HUES6 (cell line): ENCODE results near the gene JRKL.
"Not testable (repeated sequence)": the region's sequence is repeated elsewhere in the genome, so short reads cannot be mapped to it uniquely, and the experiment has no call there.

Experiments used
- H3K27ac ChIP-seq: 2 replicates; pipeline ENCODE4 v1.7.0; 2013; ENCODE audit warnings: low read depth, mild to moderate bottlenecking, low read length, inconsistent platforms
- H3K27me3 ChIP-seq: 2 replicates; pipeline ENCODE4 v1.6.1; 2013; ENCODE audit warnings: low read length; ENCODE audit not compliant: control insufficient read depth, insufficient read depth
- H3K36me3 ChIP-seq: 2 replicates; pipeline ENCODE4 v1.6.1; 2013; ENCODE audit warnings: low read length; ENCODE audit not compliant: control insufficient read depth, insufficient read depth
- H3K4me1 ChIP-seq: 2 replicates; pipeline ENCODE4 v1.6.1; 2013; ENCODE audit warnings: low read length; ENCODE audit not compliant: control insufficient read depth, insufficient read depth
- H3K4me3 ChIP-seq: 2 replicates; pipeline ENCODE4 v1.5.1; 2013; ENCODE audit warnings: low read depth, low read length
- H3K9ac ChIP-seq: one replicate; pipeline ENCODE4 v1.6.1; 2013; ENCODE audit warnings: mild to moderate bottlenecking, low read length
- H3K9me3 ChIP-seq: 2 replicates; pipeline ENCODE4 v1.6.1; 2013; ENCODE audit warnings: low read depth, low read length; ENCODE audit not compliant: control insufficient read depth, insufficient read depth

JRKL gene

GRCh38 chr11:96396637-96397036 lies 6.8 kb downstream of the JRKL start:
- no peak overlapping the region for H3K4me3 ChIP-seq
- H3K9me3 ChIP-seq: no peaks in the 10 kb centered on the region; the same call in 1 of the 2 replicates
- H3K27me3 ChIP-seq: no peaks in the 10 kb centered on the region
- no peak overlapping the region for H3K9ac ChIP-seq
- no peaks in the 10 kb centered on the region for H3K36me3 ChIP-seq
- H3K4me1 ChIP-seq: no peaks in the 10 kb centered on the region
- no peak overlapping the region for H3K27ac ChIP-seq

- Histone ChIP-seq H3K4me3 (no peak overlapping the region), H3K4me1 (no peaks in the 10 kb centered on the region), H3K36me3 (no peaks in the 10 kb centered on the region), H3K27ac (no peak overlapping the region), H3K9ac (no peak overlapping the region), H3K9me3 (no peaks in the 10 kb centered on the region), H3K27me3 (no peaks in the 10 kb centered on the region)
These were observed 8.1 kb downstream of the JRKL start for GRCh38 chr11:96397863-96398262.

- no peaks in the 10 kb centered on the region for H3K27me3 ChIP-seq
- H3K27ac ChIP-seq: no peak overlapping the region
These were observed 10.9 kb downstream of the JRKL start for GRCh38 chr11:96400697-96401096.

GRCh38 chr11:96411412-96411811 lies 21.6 kb downstream of the JRKL start:
- H3K36me3 ChIP-seq: not testable (repeated sequence)
- H3K27ac ChIP-seq: peak overlapping the region; percentile 72; the same call in 1 of the 2 replicates

More at GRCh38 chr11:96400697-96401096, 10.9 kb downstream of the JRKL start:
- Histone ChIP-seq H3K36me3 (no peaks in the 10 kb centered on the region), H3K9me3 (no peaks in the 10 kb centered on the region), H3K9ac (no peak overlapping the region), H3K4me3 (no peak overlapping the region), H3K4me1 (no peaks in the 10 kb centered on the region)

GRCh38 chr11:96412761-96413381 lies 23.1 kb downstream of the JRKL start:
- Histone ChIP-seq H3K27ac (no peak overlapping the region), H3K27me3 (no peaks in the 10 kb centered on the region), H3K9me3 (peaks cover 7% of the 10 kb centered on the region), H3K4me1 (no peaks in the 10 kb centered on the region), H3K4me3 (no peak overlapping the region), H3K36me3 (no peaks in the 10 kb centered on the region), H3K9ac (no peak overlapping the region)

More at GRCh38 chr11:96411412-96411811, 21.6 kb downstream of the JRKL start:
- not testable (repeated sequence) for H3K4me1 ChIP-seq, H3K27me3 ChIP-seq, H3K9me3 ChIP-seq
- Histone ChIP-seq H3K9ac (peak overlapping the region; percentile 78), H3K4me3 (peak overlapping the region; percentile 63)

GRCh38 chr11:96413408-96413807 lies 23.6 kb downstream of the JRKL start:
- Histone ChIP-seq H3K4me1 (no peaks in the 10 kb centered on the region), H3K36me3 (no peaks in the 10 kb centered on the region), H3K9me3 (peaks cover 7% of the 10 kb centered on the region), H3K9ac (no peak overlapping the region), H3K27me3 (no peaks in the 10 kb centered on the region), H3K4me3 (no peak overlapping the region), H3K27ac (no peak overlapping the region)

GRCh38 chr11:96424693-96425092 lies 34.9 kb downstream of the JRKL start:
- no peak overlapping the region for H3K27ac ChIP-seq
- no peaks in the 10 kb centered on the region for H3K36me3 ChIP-seq
- no peak overlapping the region for H3K9ac ChIP-seq
- H3K27me3 ChIP-seq: no peaks in the 10 kb centered on the region
- peaks cover 5% of the 10 kb centered on the region; the same call in 1 of the 2 replicates for H3K4me1 ChIP-seq
- no peak overlapping the region for H3K4me3 ChIP-seq
- H3K9me3 ChIP-seq: 0 out of 2 replicates have a peak, but pooled peaks cover 4% of the 10 kb centered on the region

GRCh38 chr11:96430668-96431067 lies 40.9 kb downstream of the JRKL start:
- H3K4me1 ChIP-seq: peaks cover 5% of the 10 kb centered on the region; the same call in 1 of the 2 replicates
- H3K27ac ChIP-seq: no peak overlapping the region
- peaks cover 4% of the 10 kb centered on the region; the same call in 1 of the 2 replicates for H3K9me3 ChIP-seq
- no peak overlapping the region for H3K4me3 ChIP-seq
- no peaks in the 10 kb centered on the region for H3K27me3 ChIP-seq
- H3K36me3 ChIP-seq: no peaks in the 10 kb centered on the region
- no peak overlapping the region for H3K9ac ChIP-seq

- not testable (repeated sequence) for H3K9me3 ChIP-seq, H3K9ac ChIP-seq, H3K27me3 ChIP-seq, H3K4me1 ChIP-seq, H3K27ac ChIP-seq, H3K4me3 ChIP-seq, H3K36me3 ChIP-seq
These were observed 42.8 kb downstream of the JRKL start for GRCh38 chr11:96432654-96433053.
